Measurements from ENCODE around the gene INSM2.

The INSM2 gene, protein sequence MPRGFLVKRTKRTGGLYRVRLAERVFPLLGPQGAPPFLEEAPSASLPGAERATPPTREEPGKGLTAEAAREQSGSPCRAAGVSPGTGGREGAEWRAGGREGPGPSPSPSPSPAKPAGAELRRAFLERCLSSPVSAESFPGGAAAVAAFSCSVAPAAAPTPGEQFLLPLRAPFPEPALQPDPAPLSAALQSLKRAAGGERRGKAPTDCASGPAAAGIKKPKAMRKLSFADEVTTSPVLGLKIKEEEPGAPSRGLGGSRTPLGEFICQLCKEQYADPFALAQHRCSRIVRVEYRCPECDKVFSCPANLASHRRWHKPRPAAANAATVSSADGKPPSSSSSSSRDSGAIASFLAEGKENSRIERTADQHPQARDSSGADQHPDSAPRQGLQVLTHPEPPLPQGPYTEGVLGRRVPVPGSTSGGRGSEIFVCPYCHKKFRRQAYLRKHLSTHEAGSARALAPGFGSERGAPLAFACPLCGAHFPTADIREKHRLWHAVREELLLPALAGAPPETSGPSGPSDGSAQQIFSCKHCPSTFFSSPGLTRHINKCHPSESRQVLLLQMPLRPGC

DNA sequence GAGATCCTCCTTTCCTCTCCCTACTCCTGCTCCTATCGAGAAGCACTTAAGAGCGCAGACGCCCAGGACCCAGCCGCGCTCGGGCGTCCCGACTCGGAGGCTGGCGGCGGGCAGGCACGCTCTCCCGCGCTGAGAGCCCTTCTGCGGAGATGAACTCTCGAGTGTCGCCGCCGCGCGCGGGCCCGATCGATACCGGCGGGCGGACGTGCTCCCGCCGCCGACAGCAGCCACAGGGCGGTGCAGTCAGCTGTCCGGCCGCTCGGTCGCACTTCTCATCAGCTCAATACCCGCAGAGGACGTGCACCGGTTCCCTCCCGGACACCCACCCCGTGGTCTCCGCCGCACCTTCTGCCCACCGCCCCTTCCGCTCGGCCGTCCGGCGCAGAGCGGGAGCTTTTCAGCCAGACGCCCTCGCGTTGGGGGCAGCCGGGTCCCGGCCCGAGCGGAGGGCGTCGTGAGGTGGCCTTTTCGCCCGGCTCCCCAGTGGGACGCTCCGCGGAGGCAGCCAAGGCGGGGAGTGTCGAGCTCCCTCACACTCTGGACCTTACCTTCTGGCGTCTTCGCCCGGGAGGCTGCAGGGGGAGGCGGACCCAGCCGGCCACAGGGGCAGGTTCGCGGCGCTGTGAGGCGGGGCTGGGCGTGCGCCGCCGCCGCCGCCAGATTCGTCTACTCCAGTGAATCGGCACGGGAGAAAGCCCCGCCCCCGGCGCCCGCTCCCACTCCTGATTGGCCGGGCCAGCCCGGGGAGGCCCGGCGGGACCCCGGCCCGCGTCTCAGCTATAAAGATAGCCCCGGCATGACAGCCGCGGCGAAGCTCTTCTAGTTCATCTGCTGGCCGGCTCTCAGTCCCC lies at the start of gene INSM2:
TSS of gene INSM2 (plus strand) at position 808 of the 851 bp plus-strand sequence. CDS start 89 bp downstream, outside the sequence.
- DNase-seq = peak; percentile 29

DNA sequence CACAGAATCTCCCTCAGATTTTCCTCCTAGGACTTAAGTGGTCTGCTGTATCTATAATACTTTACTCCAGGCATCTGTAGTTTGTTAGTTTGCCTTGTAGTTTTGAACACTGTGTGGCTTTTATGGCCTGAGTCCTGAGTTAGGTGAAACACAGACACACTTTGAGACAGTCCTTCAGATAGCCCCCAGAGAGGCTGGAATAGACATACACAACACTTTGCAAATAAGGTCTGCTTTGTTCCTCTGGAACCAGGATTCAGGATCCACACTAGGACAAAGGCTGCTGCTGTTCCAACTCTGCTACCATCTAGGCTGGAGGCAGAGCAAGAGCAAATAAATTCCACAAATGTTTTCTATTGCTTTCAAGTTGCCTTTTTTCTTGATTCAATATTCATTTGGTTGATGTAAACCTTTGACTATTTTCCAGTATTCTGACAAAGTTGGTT lies 41.4 kb upstream of the INSM2 start:
- DNase-seq = no peak

DNA sequence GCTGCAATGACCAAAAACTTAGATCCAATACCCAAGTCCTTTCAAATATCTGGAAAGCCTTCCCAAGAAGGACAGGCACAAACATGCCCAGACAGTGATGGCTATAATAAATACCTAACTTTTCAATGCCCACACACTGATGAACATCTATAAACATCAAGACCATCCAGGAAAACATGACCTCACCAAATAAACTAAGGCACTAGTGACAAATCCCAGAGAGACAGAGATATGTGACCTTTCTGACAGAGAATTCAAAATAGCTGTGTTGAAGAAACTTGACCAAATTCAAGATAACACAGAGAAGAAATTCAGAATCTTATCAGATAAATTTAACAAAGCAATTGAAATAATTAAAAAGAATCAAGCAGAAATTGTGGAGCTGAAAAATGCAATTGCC lies 38.7 kb upstream of the INSM2 start:
- DNase-seq = no peak

DNA sequence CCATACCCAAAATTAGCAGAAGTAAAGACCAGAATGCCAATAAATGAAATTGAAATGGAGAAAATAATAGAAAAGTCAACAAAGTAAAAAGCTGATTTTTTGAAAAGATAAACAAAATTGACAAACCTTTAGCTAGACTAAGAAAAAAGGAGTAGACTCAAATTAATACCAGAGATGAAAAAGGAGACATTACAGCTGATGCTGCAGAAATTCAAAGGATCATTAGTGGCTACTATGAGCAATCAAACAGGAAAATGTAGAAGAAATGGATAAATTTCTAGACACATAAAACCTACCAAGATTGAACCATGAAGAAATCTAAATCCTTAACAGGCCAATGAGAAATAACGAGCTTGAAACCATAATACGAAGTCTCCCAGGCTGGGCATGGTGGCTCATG lies 34.8 kb upstream of the INSM2 start:
- DNase-seq = no peak

DNA sequence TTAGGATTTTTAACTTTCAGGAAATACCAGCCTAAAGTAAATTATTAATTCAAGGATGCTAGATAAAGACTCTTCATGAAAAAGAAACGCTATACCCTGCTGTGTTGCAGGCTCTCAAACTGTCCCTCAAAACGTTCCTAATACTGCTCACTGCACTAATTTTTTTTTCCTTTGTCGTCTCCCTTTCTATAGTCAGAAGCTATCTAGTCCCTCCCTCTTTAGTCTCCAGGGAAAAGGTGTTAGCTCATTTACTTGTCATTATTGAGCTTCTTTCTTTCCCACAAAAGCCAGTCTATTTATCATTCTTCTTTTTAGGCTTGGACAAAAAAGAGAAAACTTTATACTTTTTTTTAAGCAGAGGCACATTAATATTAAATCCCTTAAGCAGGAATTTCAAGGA lies 30.3 kb upstream of the INSM2 start:
- DNase-seq = no peak

DNA sequence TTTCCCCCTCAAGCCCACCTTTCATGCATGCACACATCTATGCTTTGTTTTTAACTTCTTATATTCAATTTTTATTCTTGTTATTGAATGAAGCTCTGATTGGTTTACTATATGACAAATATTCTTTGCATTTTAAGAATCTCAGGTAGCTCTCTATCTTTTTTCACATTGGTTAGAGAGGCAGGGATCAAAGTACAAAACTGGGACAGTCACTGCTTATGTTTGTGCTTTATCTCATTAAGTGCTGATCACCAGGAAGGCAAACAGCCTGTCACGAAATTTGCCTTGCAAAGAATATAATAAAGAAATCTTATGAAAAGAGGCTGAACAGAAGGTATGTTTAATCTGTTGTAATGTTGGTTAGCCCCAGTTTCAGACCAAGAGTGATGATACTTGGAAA lies 29.7 kb upstream of the INSM2 start:
- DNase-seq = no peak

DNA sequence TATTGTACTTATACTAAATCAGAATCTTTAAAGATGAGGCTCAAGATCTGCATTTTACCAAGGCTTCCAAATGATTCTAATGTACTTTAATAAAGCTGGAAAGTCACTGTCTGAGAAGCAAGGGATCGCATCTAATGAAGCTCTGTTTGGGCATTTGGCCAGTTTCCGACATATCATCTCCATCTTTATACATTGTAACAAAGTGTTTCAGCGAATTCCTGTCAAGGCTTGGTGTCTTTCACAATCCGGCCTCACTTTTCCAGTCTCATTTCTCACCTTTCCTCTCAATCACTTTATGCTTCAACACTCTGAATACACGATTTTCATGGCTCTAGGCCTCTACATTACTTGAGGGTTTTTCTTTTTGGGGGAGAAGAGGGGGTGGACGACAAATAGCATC lies 27.5 kb upstream of the INSM2 start:
- DNase-seq = no peak

DNA sequence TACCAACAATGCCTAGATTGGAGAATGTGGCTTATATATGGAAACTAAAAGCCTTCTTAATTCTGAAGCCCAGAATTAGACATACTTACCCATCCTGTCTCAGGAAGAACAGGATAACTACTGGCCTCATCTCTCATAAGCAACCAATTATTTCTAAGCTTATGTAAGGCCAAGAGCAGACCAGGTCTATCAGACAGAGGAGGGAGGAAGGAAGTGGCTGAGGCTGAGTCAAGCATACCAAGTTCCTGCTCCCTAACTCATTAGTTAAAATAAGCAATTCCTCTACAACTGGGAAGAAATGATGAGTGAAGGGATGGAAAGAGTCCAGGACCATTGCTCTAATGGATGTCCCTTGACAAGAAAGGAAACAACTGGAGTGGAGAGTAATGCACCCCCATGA lies 27.0 kb upstream of the INSM2 start:
- DNase-seq = no peak

DNA sequence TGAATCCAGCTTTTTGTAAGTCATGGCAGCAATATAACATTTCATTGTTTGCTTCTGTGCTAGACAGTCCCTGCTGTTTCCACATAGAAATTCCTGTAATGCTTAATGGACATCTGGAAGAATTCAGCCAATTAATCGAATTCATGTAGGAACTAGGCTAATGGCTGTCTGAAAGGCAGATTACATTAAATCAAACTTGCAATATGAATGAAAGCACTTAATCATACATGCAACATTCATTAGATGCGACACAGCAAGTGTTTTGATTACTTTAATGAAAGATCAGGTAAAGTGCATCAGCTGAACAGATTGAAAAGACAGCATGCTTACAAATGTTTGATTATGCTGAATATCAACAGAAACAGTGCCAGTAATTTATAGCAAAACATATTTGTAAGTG lies 24.1 kb upstream of the INSM2 start:
- DNase-seq = no peak

DNA sequence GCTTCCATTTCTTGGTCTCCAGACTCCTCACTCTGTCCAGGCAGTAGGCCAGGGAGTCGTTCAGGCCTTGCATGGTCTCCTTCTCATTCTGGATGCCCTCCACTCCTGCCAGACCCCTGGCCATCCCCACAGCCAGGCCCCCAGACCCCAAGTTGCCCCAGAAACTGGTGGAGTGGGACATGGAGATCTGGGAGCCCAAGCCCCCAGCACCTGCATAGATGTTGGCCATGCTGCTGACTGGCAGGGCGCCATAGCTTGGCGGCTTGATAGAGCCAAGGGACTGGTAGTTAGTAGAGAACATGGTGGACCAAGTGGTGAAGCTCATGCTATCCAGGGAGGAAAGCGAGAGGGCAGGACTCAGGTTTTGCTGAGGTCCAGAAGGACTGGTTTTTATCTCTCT lies 21.2 kb upstream of the INSM2 start:
- DNase-seq = no peak

DNA sequence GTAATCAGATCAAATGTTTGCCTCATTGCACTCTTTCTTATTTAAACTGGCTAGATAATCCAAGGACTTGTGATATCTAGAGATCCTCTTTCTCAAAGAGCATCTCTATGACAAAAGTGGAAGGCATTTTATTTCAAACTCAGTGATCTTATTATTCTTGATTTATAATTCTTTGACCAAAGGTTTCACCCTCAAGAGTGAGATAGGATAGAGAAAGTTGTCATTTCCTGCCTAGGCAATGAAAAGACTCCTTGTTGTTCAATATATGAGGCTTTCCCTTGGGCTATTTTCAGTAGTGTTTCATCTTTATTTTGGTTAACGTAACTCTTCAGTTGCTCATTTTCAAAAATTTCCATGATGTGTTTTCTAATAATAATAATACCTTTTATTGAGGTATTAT lies 18.0 kb upstream of the INSM2 start:
- no peak for DNase-seq

DNA sequence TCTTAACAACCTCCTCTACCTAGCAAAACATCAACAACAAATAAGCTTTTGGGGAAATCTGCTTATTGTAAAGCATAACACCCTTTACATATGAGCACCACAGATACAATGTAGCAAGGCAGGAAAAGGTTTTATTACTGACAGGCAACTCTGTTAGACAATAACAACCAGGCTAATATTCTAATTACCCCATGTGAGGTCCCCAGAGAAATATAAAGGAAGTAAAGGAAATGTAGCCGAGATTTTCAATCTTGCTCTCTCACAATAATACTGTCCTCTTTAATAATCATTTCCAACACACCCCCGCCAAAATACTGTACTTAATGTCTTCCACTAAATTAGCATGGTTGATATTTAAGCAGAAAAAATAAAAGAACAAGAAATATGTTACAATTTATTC lies 14.0 kb upstream of the INSM2 start:
- DNase-seq = no peak

DNA sequence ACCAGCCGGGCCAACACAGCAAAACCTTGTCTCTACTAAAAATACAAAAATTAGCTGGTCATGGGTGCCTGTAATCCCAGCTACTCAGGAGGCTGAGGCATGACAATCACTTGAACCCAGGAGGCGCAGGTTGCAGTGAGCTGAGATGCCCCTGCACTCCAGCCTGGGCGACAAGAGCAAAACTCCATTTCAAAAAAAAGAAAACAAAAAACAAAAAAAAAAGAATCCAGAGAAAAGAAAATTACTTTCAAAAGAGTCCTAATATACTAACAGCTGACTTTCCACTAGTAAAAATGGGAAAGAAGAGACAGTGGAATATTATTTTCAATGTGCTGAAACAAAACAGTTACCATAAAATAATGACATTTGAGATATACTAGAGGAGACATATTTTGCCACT lies 8.3 kb upstream of the INSM2 start:
- no peak for DNase-seq

DNA sequence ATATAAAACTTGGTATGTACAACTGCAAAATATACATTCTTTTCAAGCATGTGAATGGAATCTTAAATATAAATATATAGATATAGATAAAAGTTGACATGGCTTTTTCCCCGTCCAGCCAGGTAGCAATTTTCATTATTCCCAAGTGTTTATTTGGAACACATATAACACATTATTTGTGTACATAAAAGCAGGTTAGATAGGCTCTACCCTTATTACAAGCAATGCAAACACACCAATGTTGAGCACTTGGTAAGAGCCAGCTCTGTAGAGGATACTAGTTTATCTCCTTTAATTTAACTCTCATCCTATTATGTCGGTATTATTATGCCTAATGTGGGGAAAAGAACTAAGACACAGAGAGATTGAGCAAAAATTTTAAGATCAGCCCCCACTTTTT lies 7.0 kb upstream of the INSM2 start:
- DNase-seq = no peak

DNA sequence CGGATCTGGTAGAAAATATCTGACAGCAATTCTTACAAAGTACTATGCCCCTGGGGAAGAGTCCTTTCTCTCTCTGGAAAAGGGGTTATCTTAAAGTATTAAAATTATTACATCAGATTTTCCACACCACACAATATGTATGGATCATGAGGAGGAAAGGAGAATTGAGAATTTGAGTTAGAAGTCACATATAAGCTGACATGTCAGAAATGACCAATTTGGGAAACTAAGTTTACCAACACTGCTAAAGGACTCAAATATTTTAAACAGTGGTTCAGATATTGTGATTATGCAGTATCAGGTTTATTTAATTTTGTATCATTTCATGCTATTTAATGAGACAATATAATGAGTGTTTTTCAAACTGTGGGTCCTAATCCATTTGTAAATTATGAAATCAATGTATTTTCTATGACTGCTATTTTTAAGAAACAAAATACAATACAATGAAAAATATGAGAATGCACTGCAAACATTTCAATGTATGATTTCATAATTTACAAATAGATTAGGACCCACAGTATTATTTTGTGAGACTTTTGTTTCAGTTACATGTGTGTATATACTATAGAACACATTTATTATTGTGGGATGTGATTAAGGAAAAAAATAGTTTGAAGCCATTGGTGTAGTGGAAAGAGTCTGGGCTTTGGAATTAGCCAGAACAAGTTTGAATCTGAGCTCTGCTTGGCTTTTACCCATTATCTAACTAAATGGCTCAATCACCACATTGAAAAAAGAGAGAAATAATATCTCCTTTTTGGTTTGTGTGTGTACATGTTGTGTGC lies 1.8 kb upstream of the INSM2 start:
- DNase-seq = no peak

DNA sequence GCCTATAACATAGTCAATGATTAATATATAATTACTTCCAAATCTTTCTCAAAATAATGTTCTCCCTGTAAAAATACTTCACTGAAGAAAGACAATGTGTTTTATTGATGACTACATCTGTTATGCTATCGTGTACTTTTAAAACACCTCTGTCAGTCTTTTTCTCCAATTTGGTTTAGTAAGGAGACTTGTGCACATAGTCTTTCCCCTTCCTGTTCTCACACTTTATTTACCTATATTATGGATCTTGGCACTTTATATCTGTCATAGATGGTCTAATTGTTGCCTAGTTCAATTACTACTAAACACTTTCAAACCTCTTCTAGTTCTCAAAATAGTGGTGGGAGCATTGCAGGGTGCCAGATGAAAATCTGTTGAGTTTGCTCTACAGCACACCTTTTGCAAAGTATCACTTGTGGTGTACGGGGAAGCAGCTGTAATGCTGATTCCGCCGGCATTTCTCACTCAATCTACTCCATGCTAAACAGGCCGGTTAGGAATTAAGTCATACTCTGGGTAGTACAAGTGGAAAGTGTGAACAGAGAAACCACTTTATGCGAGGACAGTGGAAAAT lies 1.1 kb upstream of the INSM2 start:
- DNase-seq = no peak

DNA sequence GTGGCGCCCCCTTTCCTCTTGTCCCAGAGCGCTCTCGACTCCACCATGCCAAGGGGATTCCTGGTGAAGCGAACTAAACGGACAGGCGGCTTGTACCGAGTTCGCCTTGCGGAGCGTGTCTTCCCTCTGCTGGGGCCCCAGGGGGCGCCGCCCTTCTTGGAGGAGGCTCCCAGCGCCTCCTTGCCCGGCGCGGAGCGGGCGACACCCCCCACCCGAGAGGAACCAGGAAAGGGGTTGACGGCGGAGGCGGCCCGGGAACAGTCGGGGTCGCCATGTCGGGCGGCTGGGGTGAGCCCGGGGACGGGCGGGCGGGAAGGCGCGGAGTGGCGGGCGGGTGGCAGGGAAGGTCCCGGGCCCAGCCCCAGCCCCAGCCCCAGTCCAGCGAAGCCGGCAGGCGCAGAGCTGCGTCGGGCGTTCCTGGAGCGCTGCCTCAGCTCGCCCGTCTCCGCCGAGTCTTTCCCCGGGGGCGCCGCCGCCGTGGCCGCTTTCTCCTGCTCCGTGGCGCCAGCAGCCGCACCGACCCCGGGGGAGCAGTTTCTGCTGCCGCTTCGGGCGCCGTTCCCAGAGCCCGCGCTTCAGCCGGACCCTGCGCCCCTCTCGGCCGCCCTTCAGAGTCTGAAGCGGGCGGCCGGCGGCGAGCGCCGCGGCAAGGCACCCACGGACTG lies 376 bp downstream of the INSM2 start:
- no peak for DNase-seq

DNA sequence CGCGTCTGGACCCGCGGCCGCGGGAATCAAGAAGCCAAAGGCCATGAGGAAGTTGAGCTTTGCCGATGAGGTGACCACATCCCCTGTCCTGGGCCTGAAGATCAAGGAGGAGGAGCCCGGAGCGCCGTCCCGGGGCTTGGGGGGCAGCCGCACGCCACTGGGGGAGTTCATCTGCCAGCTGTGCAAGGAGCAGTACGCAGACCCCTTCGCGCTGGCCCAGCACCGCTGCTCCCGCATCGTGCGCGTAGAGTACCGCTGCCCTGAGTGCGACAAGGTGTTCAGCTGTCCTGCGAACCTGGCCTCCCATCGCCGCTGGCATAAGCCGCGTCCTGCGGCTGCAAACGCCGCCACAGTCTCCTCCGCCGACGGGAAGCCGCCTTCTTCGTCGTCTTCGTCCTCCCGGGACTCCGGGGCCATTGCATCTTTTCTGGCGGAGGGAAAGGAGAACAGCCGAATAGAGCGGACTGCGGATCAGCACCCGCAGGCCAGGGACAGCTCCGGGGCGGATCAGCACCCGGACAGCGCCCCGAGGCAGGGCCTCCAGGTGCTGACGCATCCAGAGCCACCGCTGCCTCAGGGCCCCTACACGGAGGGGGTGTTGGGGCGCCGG lies 1.0 kb downstream of the INSM2 start:
- DNase-seq = peak; percentile 47

DNA sequence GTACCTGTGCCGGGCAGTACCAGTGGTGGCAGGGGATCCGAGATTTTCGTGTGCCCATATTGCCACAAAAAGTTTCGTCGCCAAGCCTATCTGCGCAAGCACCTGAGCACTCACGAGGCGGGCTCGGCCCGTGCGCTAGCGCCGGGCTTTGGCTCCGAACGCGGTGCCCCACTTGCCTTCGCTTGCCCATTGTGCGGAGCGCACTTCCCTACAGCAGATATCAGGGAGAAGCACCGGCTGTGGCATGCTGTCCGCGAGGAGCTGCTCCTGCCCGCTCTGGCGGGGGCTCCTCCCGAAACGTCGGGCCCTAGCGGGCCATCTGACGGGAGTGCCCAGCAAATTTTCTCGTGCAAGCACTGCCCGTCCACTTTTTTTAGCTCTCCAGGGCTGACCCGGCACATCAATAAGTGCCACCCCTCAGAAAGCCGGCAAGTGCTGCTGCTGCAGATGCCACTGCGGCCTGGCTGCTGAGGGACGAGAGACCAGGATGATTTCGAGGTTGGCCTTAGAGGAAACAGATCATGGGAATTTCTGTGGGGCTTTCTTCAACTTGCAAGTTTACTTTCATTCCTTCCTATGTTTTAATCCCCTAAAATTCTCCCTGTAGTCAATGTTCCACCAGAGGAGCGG lies 1.6 kb downstream of the INSM2 start:
- no peak for DNase-seq

DNA sequence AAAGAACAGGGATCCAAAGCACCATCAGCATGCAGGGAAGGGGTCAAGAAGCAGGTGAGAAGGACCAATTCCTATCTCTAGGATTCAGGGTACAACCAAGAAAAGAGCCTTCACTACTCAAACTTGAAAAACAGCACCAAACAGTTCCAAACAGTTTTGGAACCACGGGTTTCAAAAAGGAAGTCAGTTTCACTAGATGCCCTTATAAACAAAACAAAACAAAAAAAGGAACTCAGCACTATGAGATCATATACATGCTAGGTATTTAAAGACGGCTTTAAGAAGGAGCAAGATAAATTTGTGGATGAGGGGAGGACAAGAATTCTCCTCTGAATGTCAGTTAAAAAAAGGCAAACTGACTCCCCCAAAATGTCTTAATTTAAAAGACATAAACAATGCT lies 6.0 kb downstream of the INSM2 start:
- DNase-seq = no peak

DNA sequence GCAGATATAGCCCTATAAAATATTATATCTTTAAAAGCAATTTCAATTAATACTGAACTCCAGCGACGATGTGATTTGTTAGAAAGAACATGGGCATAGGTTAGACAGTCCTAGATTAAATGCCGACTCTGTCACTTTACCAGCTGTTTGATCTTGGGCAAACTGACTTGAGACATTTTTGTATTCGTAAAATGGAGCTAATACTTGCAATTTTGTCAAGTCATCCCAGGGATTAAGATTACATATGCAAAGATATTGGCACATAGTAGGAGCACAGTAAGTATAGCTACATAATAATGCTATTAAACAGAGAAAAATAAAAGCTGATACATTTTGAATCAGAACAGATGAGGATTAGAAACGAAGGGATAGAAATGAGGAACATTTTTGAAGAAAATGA lies 9.0 kb downstream of the INSM2 start:
- DNase-seq = no peak

Data from activated effector memory CD4-positive, alpha-beta T cell treated with Interleukin-2 at 50 U/mL for 16 hours (primary cell).